Heart left ventricle (tissue), 16 donors: ENCODE data around the gene DDX54. TPM values are rescaled to one million over a fixed set of nuclear protein-coding genes. Genes with fewer than 3 reads are reported as not detected.

Source experiments
- ATAC-seq, 4 donors: fragments of 200-7000 bp; cut with Tn5 transposase; one replicate each; pipeline ENCODE4 v1.9.1; 2020 to 2022; ENCODE audit warnings: moderate library complexity in 4 of 4, mild to moderate bottlenecking in 3 of 4, moderate number of reproducible peaks in 1 of 4
- DNase-seq, 5 donors: peaks; one replicate each; pipeline ENCODE4 v3.0.0-alpha.2; 2020
- H3K27ac ChIP-seq, 12 donors: fragments of 200-600 bp; sonication (generic) in 4 of 12; one replicate each; pipeline versions ENCODE4 v1.5.0 to v1.8.0; 2016 to 2022; ENCODE audit warnings: mild to moderate bottlenecking in 2 of 12
- H3K27me3 ChIP-seq, 9 donors: fragments of 200-600 bp; sonication (generic) in 2 of 9; one replicate each; pipeline versions ENCODE4 v1.5.1 to v1.8.0; 2016 to 2022; ENCODE audit warnings: mild to moderate bottlenecking in 3 of 9
- H3K36me3 ChIP-seq, 9 donors: fragments of 200-600 bp; sonication (generic) in 2 of 9; one replicate each; pipeline versions ENCODE4 v1.5.0 to v1.8.0; 2018 to 2022; ENCODE audit warnings: mild to moderate bottlenecking in 2 of 9
- H3K4me1 ChIP-seq, 12 donors: fragments of 200-600 bp; sonication (generic) in 4 of 12; one replicate each; pipeline versions ENCODE4 v1.5.0 to v1.8.0; 2016 to 2022; ENCODE audit warnings: mild to moderate bottlenecking in 3 of 12
- H3K4me3 ChIP-seq, 12 donors: fragments of 200-600 bp; sonication (generic) in 4 of 12; one replicate each; pipeline versions ENCODE4 v1.5.0 to v1.8.0; 2017 to 2022; ENCODE audit warnings: mild to moderate bottlenecking in 9 of 12, moderate library complexity in 4 of 12
- H3K9me3 ChIP-seq, 12 donors: fragments of 200-600 bp; sonication (generic) in 4 of 12; one replicate each; pipeline versions ENCODE4 v1.5.0 to v1.8.0; 2016 to 2022; ENCODE audit warnings: mild to moderate bottlenecking in 1 of 12
- POLR2A ChIP-seq, 2 donors: fragments of 450-650 bp; IDR thresholded peaks; one replicate each; pipeline ENCODE4 v1.6.1; 2017; ENCODE audit warnings: antibody characterized with exemption in 2 of 2, mild to moderate bottlenecking in 2 of 2, moderate library complexity in 2 of 2
- WGBS, 4 donors: extraction: QIAGEN DNeasy Blood & Tissue Kit in 2 of 4; methylation state at CpG; one replicate each; pipeline versions ENCODE4 v1.1.5 to v1.1.7; 2013 to 2018; 5-methylcytosine and 5-hydroxymethylcytosine counted together
- intact Hi-C, 10 donors: fragments of 100-400 bp; cut with DNase I; formaldehyde crosslinking; loops; one replicate each; pipeline versions ENCODE4 v1.11.1 to v1.14.2; 2022
- polyA plus RNA-seq, 2 donors: library from polyadenylated mRNA; stranded (reverse); fragments of 200-250 nt; gene quantifications; one replicate each; pipeline ENCODE4 v1.2.3, GENCODE V29; 2013
- total RNA-seq, 9 donors: library from RNA; depleted of rRNA in 2 of 9; stranded (reverse); fragments of >200 nt in 2 of 9; fragmentation: NEBNext Ultra II Directional in 3 of 9; extraction: Animal tissue kit (Norgen Biotek cat#: 25700) in 3 of 9; gene quantifications; one replicate each; pipeline versions ENCODE4 v1.1.0 to v1.2.4, GENCODE V29; 2016 to 2023
- TF ChIP-seq, protein P1 (sequence below), 12 donors: fragments of 200-600 bp; sonication (generic) in 4 of 12; IDR thresholded peaks; one replicate each; pipeline versions ENCODE4 v1.5.0 to v1.8.0; 2018 to 2022; ENCODE audit warnings: antibody characterized with exemption in 12 of 12, mild to moderate bottlenecking in 5 of 12
- donor health status: ischemic (EF 13 %, LVEDD 7.1; RV severe dilation, severe dysfunction).
- donor health status: healthy with polysubstance abuse.
- donor health status: DM: no; HTN: yes; CAD: no.
- donor health status: DM: no; HTN: no; CAD: no.
- donor health status: ischemic (EF 25% LVEDD 6.9; RV normal size, moderate dysfunction).
- donor health status: ischemic (EF 25% LVEDD 5.7; RV mildly dilated, moderate dysfunction).
- donor health status: healthy.
- donor health status: DM: yes; HTN: yes; CAD: no.
- donor health status: ischemic (EF 35%, LVEDD 5.7; RV mildly dilated, moderate dysfunction).
- donor health status: nonischemic (EF 11% LVEDD 7.7; RV severe dilation, severe dysfunction).
- donor health status: DM: yes; HTN: yes; CAD: no.
- donor health status: PGD.
- donor health status: ischemic (EF 29% LVEDD 5.4; RV normal size, mild dysfunction).
- donor health status: nonischemic (EF 23%, LVEDD 6.1; RV moderate dilation, normal function).

Gene DDX54
- total and polyA plus RNA-seq, 11 donors = 23.4 to 60.2 (median 38.2) TPM

DNA sequence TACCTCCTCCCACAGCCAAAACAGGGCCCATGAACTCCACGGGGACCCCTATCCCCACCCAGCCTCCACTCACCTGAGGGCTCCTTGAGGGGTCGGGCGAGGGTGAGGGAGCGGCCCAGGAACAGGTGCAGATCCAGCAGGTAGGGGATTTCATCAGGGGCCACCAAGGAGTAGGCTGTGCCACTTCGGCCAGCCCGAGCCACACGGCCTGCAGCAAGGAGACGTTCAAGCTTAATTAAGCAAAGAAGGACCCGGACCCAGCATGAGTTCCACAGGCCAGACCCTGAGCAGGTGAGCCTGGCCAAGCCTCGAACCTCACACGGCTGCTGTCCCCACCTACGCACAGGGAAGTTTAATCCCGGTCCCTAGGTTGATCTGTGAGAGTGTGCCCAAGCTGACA lies 15.6 kb downstream of the DDX54 start:
- H3K9me3 ChIP-seq = no peaks in the 10 kb centered on the region
- DNase-seq (peak in 1 of 5 donors; percentile 51), ATAC-seq (no peak)
- intact Hi-C loops = loop anchor here in 2 of 10 donors (5.0 kb wide), 2 partner anchors 117 to 122 kb away; no protein-coding TSS in a partner anchor
- H3K4me1 ChIP-seq = no peaks in the 10 kb centered on the region
- TF ChIP-seq, protein P1, sequence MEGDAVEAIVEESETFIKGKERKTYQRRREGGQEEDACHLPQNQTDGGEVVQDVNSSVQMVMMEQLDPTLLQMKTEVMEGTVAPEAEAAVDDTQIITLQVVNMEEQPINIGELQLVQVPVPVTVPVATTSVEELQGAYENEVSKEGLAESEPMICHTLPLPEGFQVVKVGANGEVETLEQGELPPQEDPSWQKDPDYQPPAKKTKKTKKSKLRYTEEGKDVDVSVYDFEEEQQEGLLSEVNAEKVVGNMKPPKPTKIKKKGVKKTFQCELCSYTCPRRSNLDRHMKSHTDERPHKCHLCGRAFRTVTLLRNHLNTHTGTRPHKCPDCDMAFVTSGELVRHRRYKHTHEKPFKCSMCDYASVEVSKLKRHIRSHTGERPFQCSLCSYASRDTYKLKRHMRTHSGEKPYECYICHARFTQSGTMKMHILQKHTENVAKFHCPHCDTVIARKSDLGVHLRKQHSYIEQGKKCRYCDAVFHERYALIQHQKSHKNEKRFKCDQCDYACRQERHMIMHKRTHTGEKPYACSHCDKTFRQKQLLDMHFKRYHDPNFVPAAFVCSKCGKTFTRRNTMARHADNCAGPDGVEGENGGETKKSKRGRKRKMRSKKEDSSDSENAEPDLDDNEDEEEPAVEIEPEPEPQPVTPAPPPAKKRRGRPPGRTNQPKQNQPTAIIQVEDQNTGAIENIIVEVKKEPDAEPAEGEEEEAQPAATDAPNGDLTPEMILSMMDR (IDR thresholded peaks at IDR 0.05) = no peak
- no peak for TF ChIP-seq POLR2A (IDR thresholded peaks at IDR 0.05)
- H3K36me3 ChIP-seq = peaks cover 3 to 100% (median 100%) of the 10 kb centered on the region in 9 donors
- 94 to 97% (median 95%) methylated on average over 13 of the region's 13 CpGs for WGBS, 4 donors
- H3K4me3 ChIP-seq = no peak overlapping the region
- no peak overlapping the region for H3K27ac ChIP-seq
- no peaks in the 10 kb centered on the region for H3K27me3 ChIP-seq

DNA sequence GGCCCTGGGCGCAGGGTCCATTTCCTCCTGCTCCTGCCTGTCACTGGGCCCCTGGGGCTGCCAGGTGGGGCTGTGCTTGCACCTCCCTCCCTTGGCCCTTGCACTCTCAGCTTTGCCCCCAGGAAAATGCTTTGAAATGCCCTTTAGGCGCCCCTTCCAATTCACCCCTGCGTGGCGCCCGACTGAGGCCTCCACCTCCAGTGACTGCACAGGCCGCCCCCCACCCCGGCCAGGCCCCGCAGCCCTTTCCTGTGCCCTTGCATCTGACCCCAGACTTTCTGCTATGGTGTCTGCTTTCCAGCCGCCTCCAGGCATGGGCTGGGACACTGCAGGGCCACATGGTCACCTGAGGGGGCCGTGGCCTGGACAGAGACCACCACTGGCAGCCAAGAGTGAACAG lies 17.4 kb downstream of the DDX54 start:
- intact Hi-C loops = no loop called here
- H3K4me3 ChIP-seq = no peak overlapping the region
- 91 to 95% (median 94%) methylated on average over 9 to 10 of the region's 10 CpGs for WGBS, 4 donors
- no peak overlapping the region for H3K27ac ChIP-seq
- DNase-seq = peak in 1 of 5 donors; percentile 31
- no peaks in the 10 kb centered on the region for H3K9me3 ChIP-seq
- H3K27me3 ChIP-seq = no peaks in the 10 kb centered on the region
- H3K4me1 ChIP-seq = no peaks in the 10 kb centered on the region
- ATAC-seq = no peak
- TF ChIP-seq, protein P1 (IDR thresholded peaks at IDR 0.05) = no peak
- no peak for TF ChIP-seq POLR2A (IDR thresholded peaks at IDR 0.05)
- peaks cover 3 to 100% (median 100%) of the 10 kb centered on the region in 9 donors for H3K36me3 ChIP-seq

DNA sequence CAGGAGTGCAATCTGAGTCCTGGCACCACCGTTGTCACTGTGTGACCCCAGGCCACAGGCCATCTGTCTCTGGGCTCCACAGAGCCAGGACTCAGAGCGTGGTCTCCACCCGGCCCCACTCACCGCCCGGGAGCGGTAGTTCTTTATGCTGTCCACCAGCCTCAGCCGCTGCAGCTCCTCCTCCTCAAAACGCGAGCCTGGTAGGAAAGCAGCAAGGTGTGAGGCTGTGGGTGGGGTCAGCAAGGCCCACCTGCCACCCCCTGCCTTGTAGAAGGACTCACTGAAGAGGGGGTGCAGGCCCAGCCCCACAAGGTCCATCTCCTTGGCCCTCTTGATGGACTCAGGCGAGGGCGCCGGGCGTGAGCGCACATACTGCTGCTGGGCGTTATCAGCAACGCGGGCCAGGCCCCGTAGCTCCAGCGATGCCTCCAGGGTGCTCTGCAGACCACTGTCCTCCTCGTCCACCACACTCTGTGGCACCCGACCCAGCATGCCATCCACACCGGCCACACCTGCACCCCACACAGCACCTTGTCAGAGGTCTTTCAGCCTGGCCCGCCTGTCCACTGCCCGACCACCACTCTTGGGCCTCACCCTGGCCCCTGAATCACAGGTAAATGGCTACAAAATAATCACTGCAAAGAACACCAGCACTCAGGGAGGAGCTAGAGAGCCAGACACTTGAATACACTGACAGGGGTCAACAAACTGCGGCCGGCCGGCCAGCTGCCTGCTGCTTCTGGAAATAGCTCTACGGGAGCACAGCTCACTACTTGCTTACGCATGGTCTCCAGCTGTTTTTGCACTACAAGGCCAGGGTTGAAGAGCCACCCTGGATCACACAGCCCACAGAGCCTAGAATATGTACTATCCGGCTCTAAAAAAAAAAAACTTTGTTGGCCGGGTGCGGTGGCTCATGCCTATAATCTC lies 19.5 kb downstream of the DDX54 start:
- no peaks in the 10 kb centered on the region for H3K27me3 ChIP-seq
- 90 to 93% (median 92%) methylated on average over 23 to 32 of the region's 32 CpGs for WGBS, 4 donors
- ATAC-seq (no peak), DNase-seq (peak in 1 of 5 donors; percentile 56)
- no peak overlapping the region for H3K27ac ChIP-seq
- H3K4me1 ChIP-seq = peaks cover 0 to 6% (median 0%) of the 10 kb centered on the region in 12 donors
- no peak for TF ChIP-seq POLR2A (IDR thresholded peaks at IDR 0.05)
- TF ChIP-seq, protein P1 (IDR thresholded peaks at IDR 0.05) = no peak
- H3K9me3 ChIP-seq = no peaks in the 10 kb centered on the region
- H3K4me3 ChIP-seq = no peak overlapping the region
- H3K36me3 ChIP-seq = peaks cover 0 to 98% (median 95%) of the 10 kb centered on the region in 9 donors
- intact Hi-C loops = no loop called here

DNA sequence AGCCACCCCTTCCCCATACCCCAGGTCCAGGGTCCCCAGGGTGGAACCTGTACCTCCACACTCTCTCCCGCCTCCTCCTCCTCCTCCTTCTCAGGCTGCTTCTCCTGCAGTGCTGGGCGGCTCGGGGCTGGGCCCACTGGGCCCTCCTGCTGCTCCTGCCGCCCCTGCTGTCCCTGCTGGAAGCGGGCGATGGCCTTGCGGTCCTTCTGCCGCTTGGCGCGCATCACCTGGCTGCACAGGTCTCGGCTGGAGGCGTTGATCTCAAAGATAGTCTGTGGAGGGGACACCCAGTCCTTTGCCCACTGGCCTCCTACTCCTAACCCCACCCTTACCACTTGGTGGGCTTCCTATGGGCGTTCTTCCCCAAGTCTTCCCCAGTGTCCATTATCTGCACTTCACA lies 21.3 kb downstream of the DDX54 start:
- no peak overlapping the region for H3K4me3 ChIP-seq
- DNase-seq = no peak
- intact Hi-C loops = no loop called here
- peaks cover 0 to 6% (median 0%) of the 10 kb centered on the region in 12 donors for H3K4me1 ChIP-seq
- H3K9me3 ChIP-seq = no peaks in the 10 kb centered on the region
- no peak overlapping the region for H3K27ac ChIP-seq
- 95 to 99% (median 97%) methylated on average over 11 to 13 of the region's 13 CpGs for WGBS, 4 donors
- TF ChIP-seq, protein P1 (IDR thresholded peaks at IDR 0.05) = no peak
- TF ChIP-seq POLR2A (IDR thresholded peaks at IDR 0.05) = no peak
- peaks cover 0 to 98% (median 95%) of the 10 kb centered on the region in 9 donors for H3K36me3 ChIP-seq
- no peaks in the 10 kb centered on the region for H3K27me3 ChIP-seq
- no peak for ATAC-seq
